ENCODE data around the gene SYMPK. TPM values are rescaled to one million over a fixed set of nuclear protein-coding genes. Genes with fewer than 3 reads are reported as not detected.

Gene SYMPK
- total and polyA plus RNA-seq, 2 experiments from 2014 or later: 66.6 to 78.7 TPM

GRCh38 chr19:45809643-45810159, 53.2 kb downstream of the SYMPK start:
- Histone ChIP-seq H3K4me1 (ENCODE audit: low read depth) (peaks cover 7% of the 10 kb centered on the region), H3K27me3 (no peaks in the 10 kb centered on the region), H3K4me3 (no peak overlapping the region), H3K36me3 (no peaks in the 10 kb centered on the region), H3K9me3 (ENCODE audit: low read depth) (no peaks in the 10 kb centered on the region), H3K27ac (no peak overlapping the region)
- TF ChIP-seq, protein P1, sequence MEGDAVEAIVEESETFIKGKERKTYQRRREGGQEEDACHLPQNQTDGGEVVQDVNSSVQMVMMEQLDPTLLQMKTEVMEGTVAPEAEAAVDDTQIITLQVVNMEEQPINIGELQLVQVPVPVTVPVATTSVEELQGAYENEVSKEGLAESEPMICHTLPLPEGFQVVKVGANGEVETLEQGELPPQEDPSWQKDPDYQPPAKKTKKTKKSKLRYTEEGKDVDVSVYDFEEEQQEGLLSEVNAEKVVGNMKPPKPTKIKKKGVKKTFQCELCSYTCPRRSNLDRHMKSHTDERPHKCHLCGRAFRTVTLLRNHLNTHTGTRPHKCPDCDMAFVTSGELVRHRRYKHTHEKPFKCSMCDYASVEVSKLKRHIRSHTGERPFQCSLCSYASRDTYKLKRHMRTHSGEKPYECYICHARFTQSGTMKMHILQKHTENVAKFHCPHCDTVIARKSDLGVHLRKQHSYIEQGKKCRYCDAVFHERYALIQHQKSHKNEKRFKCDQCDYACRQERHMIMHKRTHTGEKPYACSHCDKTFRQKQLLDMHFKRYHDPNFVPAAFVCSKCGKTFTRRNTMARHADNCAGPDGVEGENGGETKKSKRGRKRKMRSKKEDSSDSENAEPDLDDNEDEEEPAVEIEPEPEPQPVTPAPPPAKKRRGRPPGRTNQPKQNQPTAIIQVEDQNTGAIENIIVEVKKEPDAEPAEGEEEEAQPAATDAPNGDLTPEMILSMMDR (IDR thresholded peaks at IDR 0.05; ENCODE audit: low read depth, low read length): no peak
- peak in 1 of 2 donors; percentile 76 for DNase-seq (ENCODE audit: low read depth in 1 of 2, low spot score in 1 of 2)

DNA sequence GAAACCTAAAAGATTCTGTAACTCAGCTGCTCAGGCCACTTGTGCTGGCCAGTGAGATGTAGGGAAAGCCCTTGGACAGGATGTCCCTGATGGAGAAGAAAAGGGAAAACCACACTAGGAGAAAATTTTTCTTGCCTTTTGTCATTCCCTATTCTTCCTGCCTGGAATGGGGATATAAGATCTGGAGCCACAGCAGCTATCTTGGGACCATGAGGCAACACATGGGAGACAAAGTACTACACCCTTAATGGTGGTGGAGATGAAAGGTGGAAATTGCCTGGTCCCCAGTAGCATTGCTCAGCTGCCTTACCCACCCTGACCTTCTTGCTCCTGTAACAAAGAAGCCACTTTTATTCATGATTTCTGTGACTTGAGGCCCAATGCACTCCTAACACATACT, 57.2 kb downstream of the SYMPK start:
- Histone ChIP-seq H3K4me3 (no peak overlapping the region), H3K4me1 (ENCODE audit: low read depth) (no peaks in the 10 kb centered on the region), H3K9me3 (ENCODE audit: low read depth) (no peaks in the 10 kb centered on the region), H3K36me3 (no peaks in the 10 kb centered on the region), H3K27ac (no peak overlapping the region), H3K27me3 (no peaks in the 10 kb centered on the region)
- TF ChIP-seq, protein P1 (IDR thresholded peaks at IDR 0.05; ENCODE audit: low read depth, low read length): no peak
- DNase-seq (ENCODE audit: low read depth in 1 of 2, low spot score in 1 of 2): no peak

GRCh38 chr19:45804959-45805230, 58.1 kb downstream of the SYMPK start:
- no peaks in the 10 kb centered on the region for H3K4me1 ChIP-seq (ENCODE audit: low read depth)
- H3K36me3 ChIP-seq: no peaks in the 10 kb centered on the region
- TF ChIP-seq, protein P1 (IDR thresholded peaks at IDR 0.05; ENCODE audit: low read depth, low read length): no peak
- no peak overlapping the region for H3K4me3 ChIP-seq
- H3K27me3 ChIP-seq: no peaks in the 10 kb centered on the region
- no peak overlapping the region for H3K27ac ChIP-seq
- DNase-seq (ENCODE audit: low read depth in 1 of 2, low spot score in 1 of 2): no peak
- H3K9me3 ChIP-seq (ENCODE audit: low read depth): no peaks in the 10 kb centered on the region

DNA sequence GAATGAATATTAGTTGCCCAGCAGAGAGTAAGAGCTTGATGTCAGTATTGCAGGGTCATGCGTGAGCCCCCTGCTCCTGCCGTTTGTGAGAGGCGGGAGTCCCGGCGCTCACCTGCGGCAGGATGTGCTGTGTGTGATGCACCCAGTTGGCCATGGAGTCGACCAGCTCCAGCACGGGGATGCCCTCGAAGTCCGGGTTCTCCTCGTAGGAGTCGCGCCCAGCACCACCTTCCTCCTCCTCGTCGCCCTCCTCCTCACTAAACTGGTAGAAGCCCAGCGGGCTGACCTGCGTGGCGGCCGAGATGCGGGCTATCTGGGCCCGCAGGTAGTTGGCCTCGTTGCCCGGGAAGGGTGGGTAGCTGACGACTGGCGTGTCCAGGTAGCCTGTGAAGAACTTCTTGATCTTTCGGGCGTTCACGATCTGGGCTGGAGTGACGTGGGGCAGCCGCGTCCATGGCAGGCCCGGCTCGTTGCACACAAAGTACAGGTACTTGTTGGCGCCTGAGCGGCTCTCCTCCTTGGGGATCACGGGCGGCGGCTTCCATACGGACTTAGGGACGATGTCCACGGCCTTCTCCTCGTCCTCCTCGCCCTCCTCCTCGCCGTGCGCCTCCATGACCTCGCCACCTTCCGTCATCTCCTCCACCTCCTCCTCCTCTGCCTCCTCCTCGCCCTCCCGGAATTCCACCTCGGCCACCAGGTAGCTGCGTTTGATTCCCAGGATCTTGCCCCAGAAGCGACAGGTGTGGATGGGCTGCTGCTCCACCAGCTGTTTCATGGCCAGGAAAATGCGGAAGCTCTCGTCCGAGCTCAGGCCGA, 58.6 kb downstream of the SYMPK start:
- no peaks in the 10 kb centered on the region for H3K9me3 ChIP-seq (ENCODE audit: low read depth)
- H3K27ac ChIP-seq: no peak overlapping the region
- no peak for DNase-seq (ENCODE audit: low read depth in 1 of 2, low spot score in 1 of 2)
- H3K4me1 ChIP-seq (ENCODE audit: low read depth): no peaks in the 10 kb centered on the region
- TF ChIP-seq, protein P1 (IDR thresholded peaks at IDR 0.05; ENCODE audit: low read depth, low read length): no peak
- H3K36me3 ChIP-seq: no peaks in the 10 kb centered on the region
- H3K4me3 ChIP-seq: no peak overlapping the region
- H3K27me3 ChIP-seq: no peaks in the 10 kb centered on the region

DNA sequence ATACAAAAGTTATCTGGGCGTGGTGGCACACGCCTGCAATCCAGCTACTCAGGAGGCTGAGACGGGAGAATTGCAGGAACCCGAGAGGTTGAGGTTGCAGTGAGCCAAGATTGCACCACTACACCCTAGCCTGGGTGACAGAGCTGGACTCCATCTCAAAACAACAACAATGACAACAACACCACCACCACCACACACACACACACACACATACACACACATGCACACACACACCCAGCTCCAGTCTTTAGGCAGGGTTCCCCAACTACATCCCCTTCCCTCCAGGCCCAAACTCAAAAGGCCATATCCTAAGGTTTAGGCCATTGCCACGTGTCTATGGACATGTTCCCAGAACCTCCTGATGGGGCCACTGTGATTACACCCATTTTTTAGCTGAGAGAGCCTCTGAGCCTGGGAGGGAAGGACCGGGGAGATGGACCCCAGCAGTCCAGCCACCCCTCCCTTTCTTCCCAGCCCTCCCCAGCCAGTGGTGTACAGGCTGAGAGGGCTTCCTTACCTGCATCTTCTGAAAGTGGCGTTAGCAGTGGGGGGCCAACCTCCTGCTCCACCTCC, 61.3 kb downstream of the SYMPK start:
- no peak overlapping the region for H3K4me3 ChIP-seq
- TF ChIP-seq, protein P1 (IDR thresholded peaks at IDR 0.05; ENCODE audit: low read depth, low read length): no peak
- no peak for DNase-seq (ENCODE audit: low read depth in 1 of 2, low spot score in 1 of 2)
- H3K4me1 ChIP-seq (ENCODE audit: low read depth): no peaks in the 10 kb centered on the region
- H3K9me3 ChIP-seq (ENCODE audit: low read depth): no peaks in the 10 kb centered on the region
- no peaks in the 10 kb centered on the region for H3K27me3 ChIP-seq
- no peaks in the 10 kb centered on the region for H3K36me3 ChIP-seq
- no peak overlapping the region for H3K27ac ChIP-seq

All from cardiac muscle cell (in vitro differentiated cells and primary cell).